NCI-H146 treated with DMSO at 0.1 percent for 48 hours (cell line): ENCODE measurements around the gene LAMP5.
A peak's percentile ranks its signal among the peaks of the same experiment; 100 is the strongest.

Experiments used
- DNase-seq: peaks from one replicate; lab custom pipeline; 2025; ENCODE audit not compliant: unreplicated experiment; lab: John Stamatoyannopoulos, UW

The LAMP5 gene, protein sequence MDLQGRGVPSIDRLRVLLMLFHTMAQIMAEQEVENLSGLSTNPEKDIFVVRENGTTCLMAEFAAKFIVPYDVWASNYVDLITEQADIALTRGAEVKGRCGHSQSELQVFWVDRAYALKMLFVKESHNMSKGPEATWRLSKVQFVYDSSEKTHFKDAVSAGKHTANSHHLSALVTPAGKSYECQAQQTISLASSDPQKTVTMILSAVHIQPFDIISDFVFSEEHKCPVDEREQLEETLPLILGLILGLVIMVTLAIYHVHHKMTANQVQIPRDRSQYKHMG

DNA sequence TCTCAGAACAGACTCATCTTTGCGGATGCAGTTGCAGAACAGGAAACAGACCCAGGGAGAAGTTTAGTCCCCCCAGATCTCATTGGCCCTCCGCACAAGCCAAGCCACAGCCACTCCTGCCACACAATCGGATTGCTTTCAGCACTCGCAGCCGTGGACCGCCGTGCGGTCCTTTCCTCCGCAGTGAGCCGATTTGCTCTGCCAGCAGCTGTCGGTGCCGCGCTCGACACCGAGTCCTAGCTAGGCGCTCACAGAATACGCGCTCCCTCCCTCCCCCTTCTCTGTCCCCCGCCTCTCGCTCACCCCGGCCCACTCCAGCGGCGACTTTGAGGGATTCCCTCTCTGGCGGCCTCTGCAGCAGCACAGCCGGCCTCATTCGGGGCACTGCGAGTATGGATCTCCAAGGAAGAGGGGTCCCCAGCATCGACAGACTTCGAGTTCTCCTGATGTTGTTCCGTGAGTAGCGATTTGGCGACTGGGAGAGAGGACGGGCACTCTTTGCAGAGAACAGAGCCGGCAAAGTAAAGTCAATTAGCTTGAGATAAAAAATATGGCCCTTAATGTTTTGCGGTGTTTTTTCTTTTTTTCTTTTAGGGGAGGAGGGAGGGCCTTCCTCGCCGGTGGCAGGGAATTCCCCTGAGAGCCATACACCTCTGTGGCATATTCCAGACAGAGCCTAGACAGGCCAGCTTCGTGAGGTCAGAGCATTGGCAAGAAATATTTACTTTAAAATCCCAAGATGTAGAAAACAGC is at the start of gene LAMP5:
Gene LAMP5 (plus strand): TSS at position 130 of the 753 bp plus-strand sequence. CDS start 263 bp downstream, at position 393.
- peak; percentile 41 for DNase-seq

DNA sequence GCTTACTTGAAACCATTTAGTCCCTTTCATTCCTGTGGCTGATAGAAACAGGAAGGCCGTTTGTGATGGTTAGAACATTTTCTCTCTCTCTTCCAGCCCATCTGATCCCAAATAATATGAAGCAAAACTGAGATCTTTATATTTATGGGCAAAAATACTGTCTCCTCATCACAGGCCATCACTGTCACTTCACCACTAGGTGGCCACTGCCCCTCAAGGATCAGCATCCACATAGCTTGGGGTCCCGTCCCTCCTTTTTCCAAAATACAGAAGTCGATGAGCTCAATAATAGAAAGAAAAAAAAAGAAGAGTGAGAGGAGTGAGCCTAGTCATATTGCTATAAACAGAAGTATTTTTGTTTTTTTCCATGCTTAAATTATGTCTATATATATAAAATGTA is 46.4 kb upstream of the LAMP5 start:
- no peak for DNase-seq

DNA sequence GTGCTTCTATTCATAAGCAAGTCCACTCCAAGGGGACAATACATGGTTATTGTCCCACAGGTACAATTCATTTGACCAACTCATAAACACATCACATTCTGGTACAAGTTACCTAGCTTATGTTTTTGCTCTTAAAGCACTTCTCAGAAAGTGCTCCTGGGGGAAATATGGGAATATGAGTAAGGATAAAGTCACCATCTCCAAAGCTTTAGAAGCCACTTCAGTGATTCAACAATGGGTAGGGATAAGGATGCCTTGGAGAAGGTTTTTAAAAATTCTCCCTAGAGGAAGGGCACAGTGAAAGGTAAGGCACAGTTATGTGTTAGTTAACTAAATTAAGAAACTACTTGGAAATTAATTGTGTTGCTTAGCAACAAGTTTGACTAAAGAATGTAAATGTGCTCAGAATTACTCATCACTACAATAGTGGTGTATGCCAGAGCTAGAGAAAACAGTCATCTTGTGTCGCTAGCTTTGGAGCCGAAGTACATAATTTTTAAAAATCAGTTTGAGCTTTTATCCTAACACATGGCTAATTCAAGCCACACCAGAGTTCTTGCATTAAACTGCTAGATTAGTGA is 39.5 kb upstream of the LAMP5 start:
- no peak for DNase-seq

DNA sequence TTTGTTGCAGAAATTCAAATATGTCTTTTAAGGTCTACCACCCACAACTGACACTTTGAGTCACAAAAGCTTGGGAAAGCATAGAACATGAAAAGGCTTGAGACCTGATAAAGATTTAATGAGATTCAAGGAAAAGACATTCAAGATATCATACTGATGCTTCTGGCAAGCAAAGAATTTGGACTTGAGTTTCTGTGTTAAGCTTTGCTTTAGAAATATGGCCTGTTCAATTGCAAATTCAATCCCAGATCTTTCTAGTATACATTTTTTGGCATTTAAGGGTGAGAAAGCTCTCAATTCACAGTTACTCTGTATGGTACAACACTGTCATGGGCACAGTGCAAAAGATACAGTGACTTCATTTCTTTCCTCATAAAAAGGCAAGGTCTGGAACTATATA is 38.9 kb upstream of the LAMP5 start:
- DNase-seq = no peak

DNA sequence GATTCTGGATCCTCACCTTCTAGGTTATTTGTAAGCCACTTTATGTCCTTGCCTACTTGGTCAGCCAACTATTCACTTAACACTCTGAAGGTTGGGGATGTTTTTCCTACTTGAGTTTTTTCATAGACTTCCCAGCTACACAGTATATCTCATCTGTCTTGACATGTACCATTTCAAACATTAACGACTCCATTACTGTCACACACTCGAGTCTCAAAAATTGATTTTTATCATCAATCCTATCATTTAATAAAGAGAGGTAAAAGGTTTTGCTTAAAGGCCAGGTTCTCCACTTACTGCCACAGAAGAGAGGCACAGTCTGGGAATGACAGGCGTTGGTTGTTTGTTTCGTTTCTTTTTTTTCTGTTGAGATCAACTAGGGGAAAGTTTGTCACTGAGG is 38.2 kb upstream of the LAMP5 start:
- DNase-seq = no peak

DNA sequence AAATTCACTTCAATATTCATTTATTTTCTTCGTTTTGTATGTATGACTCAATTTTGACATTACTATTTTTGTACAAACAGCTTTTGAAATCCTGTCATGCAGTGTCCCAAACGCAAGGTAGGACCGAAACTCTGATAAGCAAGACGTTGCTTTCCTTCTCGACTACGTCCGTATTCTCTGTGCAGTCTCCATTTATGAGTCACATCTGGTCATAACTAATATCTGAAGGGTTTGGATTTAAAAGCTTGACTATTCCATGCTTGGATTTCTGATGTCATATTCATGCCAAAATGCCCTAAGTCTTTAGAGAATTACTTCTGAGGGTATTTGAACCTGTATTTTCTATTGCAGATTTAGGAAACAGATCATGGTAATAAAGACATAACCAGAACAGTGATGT is 37.8 kb upstream of the LAMP5 start:
- DNase-seq = no peak

DNA sequence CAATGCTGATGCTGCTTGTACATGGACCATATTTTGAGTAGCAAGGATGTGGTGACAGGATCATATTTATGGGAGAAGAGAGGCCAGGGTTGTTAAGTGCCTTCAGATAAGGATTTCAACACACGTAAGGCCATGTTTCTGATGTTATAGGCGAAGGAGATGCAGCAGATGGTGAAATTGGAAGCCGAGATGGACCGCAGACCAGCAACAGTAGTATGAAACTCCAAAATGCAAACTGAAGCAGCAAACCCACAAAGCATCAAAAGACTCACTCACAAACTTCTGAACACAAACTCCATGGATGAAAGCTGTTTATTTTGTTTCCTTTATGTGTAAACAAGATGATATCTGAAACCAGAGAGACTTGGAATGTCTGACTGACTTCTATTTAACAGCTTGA is 35.6 kb upstream of the LAMP5 start:
- DNase-seq = no peak

DNA sequence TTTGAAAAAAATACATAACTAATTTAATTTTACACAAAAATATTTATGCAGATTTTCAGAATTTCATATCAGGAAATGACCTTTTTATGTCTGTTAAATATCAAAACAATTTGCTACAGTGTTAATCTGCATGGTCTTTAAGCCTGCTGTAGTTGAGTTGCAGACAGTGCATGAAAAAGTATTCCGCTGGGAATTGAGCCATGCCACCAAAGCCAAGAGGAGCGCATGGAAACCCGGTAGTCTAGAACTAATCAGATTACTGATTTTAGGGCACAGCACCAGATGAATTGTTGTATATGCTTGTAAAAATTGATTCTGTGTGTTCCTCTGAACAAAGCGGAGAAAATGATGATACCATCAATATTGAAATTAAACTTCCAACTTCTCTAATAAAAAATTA is 34.3 kb upstream of the LAMP5 start:
- no peak for DNase-seq

DNA sequence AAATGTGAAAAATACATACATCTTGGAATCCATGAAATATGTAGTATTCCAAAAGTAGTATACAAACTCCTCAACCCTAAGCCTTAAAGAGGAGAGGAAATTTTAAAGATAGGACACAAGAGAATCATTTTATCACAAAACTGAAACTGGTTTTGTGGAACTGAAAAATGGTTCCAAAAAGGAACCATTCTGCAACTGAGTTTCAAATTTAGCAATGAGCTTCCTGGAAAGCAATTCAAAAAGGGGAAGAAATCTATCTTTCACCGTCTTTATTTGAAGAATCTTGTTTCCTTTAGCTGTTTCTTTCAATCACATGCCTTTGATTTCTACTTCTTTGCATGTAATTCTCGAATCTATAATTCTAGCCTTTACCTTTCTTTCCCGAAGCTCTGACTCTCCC is 32.2 kb upstream of the LAMP5 start:
- DNase-seq = no peak

DNA sequence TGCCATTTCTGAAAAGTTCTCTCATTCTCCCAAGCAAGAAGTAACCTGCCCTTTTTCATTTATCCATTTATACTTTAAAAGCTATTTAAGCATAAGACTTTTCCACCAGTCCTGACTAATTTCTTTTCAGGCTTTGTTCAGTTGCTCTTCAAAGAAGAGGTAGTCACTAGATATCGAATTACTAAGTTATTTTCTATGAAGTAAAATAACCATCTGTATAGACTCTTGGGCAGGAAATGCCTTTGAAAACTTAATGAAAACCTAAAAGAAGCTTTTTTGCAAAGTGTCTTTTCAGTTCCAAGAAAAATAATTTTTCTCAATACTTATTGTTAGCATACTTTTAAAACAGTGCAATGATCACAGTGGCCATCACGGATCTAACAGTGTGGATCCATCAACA is 31.3 kb upstream of the LAMP5 start:
- DNase-seq = no peak

DNA sequence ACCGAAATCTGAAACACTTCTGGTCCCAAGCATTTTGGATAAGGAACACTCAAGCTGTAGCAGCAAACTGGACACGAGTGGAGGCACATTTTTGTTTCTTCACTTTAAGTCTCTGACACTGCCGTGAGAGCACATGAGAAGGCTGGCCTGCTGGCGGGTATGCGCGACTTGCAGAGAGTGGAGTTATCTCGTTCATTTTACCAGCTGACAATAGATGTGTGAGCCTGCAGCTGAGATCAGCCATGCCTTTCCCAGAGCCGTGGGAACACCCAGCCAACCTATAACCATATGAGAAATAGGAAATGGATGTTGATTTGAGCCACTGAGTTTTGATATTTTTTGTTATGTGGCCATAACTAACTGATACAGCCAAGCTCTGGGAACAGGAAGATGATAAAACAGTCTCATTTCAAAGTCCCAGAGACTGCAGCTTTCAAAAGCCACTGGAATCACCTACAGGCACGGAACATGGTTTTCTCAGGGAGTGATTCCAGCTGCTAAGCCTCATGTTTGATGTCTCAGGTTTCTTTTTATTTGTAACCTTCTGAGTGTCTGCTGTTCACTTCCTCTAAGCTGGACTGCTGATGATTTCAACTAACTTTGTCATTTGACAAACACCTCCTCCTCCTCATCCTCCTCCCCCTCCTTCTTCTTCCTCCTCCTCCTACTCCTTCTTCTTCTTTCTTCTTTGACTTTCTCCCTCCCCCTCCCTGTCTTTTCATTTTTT is 28.6 kb upstream of the LAMP5 start:
- no peak for DNase-seq

DNA sequence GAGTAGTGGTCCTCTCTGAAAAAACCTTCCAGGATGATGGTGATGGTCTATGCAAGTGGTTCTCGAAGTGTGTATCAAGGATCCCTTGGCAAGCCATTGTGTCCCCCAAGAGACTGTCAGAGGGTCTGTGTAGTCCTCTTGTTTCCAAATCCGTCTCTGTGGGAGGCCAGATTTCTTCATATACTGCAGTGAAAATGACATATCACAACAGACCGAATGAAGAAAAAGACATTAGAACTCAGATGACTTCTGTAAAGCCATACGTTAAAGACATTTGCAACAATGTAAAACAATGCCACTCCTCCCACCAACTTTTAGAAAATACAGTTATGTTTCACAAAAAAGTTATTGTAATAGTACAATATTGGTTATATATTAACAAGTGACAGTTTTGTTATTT is 27.2 kb upstream of the LAMP5 start:
- no peak for DNase-seq

DNA sequence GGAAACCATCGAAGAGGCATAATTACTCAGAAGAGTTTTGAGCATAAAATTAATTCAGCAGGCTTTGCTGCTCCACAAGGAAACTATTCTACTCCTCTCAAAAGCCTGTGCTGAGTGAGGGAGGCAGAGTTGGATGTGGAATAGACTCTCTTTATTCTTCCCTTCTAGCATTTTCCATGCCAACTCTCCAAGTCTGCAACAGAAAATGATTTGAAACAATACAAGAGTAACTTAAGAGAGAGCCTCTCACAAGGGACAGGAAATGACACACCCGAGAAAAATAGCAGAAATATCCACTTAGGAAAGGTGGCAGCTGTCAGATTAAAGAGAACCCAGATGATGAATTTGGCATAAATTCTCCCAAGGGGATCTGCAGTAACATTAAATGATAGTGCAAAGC is 26.3 kb upstream of the LAMP5 start:
- no peak for DNase-seq

DNA sequence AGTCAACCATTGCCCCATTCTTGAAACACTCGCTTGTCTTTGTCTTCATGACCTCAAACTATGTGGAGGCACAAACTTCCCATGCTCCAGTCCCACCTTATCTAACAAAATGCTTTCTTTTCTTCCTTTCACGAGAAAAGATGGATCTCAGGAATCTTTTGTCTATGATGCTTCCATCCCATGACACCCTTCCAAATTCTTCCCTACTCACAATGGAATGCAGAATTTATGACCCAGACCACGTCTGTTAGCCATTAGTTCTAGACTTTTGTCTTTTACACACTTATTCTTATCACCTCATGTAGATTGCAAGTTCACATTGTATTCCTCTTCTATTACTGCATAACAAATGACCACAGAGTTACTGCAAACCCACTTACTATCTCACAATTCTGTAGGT is 24.2 kb upstream of the LAMP5 start:
- DNase-seq = no peak

DNA sequence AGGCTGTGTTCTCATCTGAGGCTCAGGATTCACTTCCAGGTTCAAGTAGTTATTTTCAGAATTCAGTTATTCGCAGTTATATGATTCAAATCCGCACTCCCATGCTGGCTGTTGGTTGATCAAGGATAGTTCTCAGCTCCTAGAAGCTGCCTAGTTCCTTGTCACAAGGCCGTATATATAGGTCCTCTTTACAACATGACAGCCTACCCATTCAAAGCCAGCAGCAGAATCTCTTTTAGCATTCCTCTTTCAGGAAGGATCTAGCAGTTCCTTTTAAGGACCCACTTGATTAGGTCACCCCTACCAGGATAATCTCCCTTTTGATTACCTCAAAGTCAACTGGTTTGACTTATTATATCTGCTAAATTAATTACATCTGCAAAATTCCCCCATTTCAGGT is 23.8 kb upstream of the LAMP5 start:
- no peak for DNase-seq

DNA sequence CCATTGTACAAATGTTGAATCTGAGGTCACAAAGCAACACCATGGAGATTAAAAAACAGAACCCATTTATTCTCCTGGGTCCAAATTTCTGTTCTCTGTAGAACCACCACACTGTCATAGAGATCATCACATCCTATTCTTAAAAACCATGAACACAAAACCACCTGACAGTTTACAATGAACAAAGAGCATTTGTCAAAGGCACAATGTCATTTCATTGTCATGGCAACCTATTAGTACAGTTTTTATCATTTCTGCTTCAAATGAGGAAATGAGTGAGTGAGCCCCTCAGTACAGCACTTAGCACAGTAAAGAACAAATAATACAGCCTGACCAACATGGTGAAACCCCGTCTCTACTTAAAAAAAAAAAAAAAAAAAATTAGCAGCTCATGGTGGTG is 23.1 kb upstream of the LAMP5 start:
- DNase-seq = peak; percentile 26

DNA sequence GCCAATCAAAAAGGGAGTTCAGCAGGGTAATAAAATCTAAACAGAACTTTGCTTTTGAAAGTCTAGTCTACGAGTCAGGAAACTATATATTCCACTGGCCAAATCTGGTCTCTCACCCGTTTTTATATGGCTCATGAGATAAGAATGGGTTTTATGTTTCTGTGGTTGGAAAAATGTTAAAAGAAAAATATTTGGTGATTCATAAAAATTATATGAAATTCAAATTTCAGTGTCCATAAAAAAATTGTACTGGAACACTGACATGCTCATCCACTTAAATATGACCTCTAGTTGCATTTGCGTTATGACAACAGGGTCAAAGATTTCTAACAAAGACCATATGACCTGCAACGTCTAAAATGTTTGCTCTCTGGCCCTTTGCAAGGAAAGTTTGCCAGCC is 22.3 kb upstream of the LAMP5 start:
- no peak for DNase-seq

DNA sequence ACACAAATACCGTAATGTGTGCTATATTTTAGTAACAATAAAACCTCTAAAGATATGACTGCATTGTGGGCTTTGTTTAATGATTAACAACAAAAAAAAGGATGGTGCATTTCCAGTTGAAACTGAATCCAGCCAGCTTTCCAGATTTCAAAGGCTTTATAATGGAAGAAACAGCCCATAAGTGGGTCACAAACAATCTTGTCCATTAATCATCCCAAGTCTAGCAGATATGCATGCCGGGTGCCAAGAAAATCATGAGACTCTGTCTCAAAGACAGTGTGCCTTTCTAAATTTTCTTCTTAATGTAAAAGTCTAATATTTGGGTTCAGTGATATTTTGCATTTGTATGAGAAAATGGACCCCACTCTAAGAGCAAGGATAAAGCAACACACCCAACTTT is 20.6 kb upstream of the LAMP5 start:
- no peak for DNase-seq

DNA sequence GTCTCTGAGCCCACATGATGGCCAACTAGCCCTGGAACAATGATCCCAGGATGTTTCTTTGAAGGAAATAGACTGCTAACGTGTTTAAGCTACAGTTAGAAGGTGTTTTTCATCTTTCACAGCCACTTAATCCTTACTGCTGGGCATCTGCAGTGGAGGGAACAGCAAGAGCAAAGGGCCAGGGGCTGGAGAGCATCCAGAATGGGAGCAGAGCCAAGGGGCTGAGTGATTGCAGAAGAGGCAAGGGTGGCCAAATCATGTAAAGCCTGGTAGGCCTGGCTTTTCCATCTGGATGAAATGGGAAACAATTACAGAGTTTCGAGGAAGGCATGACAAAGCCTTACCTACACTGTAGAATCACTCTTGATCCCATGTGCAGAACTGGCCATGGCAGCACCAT is 18.7 kb upstream of the LAMP5 start:
- DNase-seq = no peak

DNA sequence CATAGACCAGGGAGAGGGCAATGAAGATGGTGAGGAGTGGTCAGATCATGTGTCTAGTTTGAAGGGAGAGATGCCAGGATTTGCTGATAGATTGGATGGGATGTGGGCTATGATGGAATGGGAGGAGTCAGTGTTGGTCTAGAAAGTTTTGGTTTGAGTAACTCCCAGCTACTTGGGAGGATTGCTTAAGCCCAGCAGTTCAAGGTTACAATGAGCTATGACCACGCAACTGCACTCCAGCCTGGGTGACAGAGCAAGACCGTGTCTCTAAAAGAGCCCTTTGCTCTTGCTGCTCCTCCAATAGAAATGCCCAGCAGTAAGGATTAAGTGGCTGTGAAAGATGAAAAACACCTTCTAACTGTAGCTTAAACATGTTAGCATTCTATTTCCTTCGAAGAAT is 18.2 kb upstream of the LAMP5 start:
- DNase-seq = no peak

DNA sequence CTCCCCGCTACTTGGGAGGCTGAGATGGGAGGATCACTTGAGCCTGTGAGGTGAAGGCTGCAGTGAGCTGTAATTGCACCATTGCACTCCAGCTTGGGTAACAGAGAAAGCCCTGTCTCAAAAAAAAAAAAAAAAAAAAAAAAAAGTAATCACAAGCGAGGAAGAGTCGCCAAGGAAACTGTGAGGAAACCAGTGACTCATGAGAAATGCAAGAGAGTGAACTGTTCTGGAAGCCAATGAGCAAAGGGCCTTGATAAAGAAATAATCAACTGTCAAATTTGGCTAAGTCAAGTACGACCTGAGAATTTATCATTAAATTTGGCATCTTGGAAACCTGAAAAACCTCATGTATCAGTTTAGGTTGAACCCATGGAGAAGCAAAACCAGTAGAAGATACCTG is 16.1 kb upstream of the LAMP5 start:
- no peak for DNase-seq
